ENCODE results near the gene ZNF8.

GRCh38 chr19:58305932-58306323 lies 27.2 kb downstream of the ZNF8 start:
- TF ChIP-seq POLR2AphosphoS5 (IDR thresholded peaks at IDR 0.05) = no peak
- no peak for TF ChIP-seq CTCF (IDR thresholded peaks at IDR 0.05)

All from sigmoid colon (tissue), 4 donors.